H1 (cell line): Measurements from ENCODE around the gene PPP2R3C. TPM values are rescaled to one million over a fixed set of nuclear protein-coding genes. Genes with fewer than 3 reads are reported as not detected.

Source experiments
- CTCF ChIA-PET: fragments of 300-600 bp; sonication (Branson Sonifier 250); formaldehyde crosslinking; loops from one replicate; lab custom pipeline; 2021; ENCODE audit not compliant: partially characterized antibody; lab: Charles Lee
- POLR2A ChIA-PET: fragments of 300-600 bp; sonication (Branson Sonifier 250); formaldehyde crosslinking; loops from one replicate; lab custom pipeline; 2021; ENCODE audit warnings: inconsistent platforms; ENCODE audit not compliant: partially characterized antibody; lab: Charles Lee
- DNase-seq, 2 experiments: peaks; one replicate each; pipeline versions ENCODE4 v3.0.0 to v3.0.0-alpha.2; 2010 to 2022; ENCODE audit warnings: low spot score in 2 of 2, low read depth in 1 of 2, mixed read lengths in 1 of 2
- FAIRE-seq: peaks from 2 replicates; lab custom pipeline; 2011; peaks lifted over from hg19 to GRCh38; lab: Jason Lieb, UNC
- H2AFZ ChIP-seq: 2 replicates; pipeline ENCODE4 v1.8.1; 2012; ENCODE audit warnings: low read length, inconsistent platforms
- H2AK5ac ChIP-seq: 2 replicates; pipeline ENCODE4 v1.6.1; 2013; ENCODE audit warnings: low read depth, low read length
- H2BK120ac ChIP-seq: replicated peaks from 2 replicates; pipeline ENCODE3; 2013; ENCODE audit warnings: low read depth, low read length, inconsistent platforms
- H2BK12ac ChIP-seq: 2 replicates; pipeline ENCODE4 v1.6.1; 2013; ENCODE audit warnings: low read depth, low read length
- H2BK15ac ChIP-seq: 2 replicates; pipeline ENCODE4 v1.6.1; 2013; ENCODE audit warnings: low read length
- H2BK20ac ChIP-seq: 2 replicates; pipeline ENCODE4 v1.6.1; 2013; ENCODE audit warnings: low read length
- H2BK5ac ChIP-seq: 2 replicates; pipeline ENCODE4 v1.6.1; 2013; ENCODE audit warnings: low read depth, low read length
- H3K14ac ChIP-seq: 2 replicates; pipeline ENCODE4 v1.6.1; 2013; ENCODE audit warnings: inconsistent platforms; ENCODE audit not compliant: insufficient read length
- H3K18ac ChIP-seq: 2 replicates; pipeline ENCODE4 v1.6.1; 2013; ENCODE audit warnings: low read length; ENCODE audit errors: extremely low read depth
- H3K23ac ChIP-seq: 2 replicates; pipeline ENCODE4 v1.6.1; 2013; ENCODE audit warnings: inconsistent platforms; ENCODE audit not compliant: insufficient read length
- H3K23me2 ChIP-seq: 2 replicates; pipeline ENCODE4 v1.6.1; 2013; ENCODE audit warnings: low read depth, low read length
- H3K27ac ChIP-seq: 2 replicates; pipeline ENCODE4 v1.6.1; 2011; ENCODE audit warnings: low read depth, low read length, inconsistent platforms
- H3K27me3 ChIP-seq, 4 experiments: replicated peaks in 1 of 4; 1 replicate in 1 of 4; 2 replicates in 3 of 4; pipeline versions ENCODE4 v1.6.1 to v1.8.1; 2011 to 2013; ENCODE audit warnings: low read length in 3 of 4, mild to moderate bottlenecking in 3 of 4, inconsistent platforms in 2 of 4, mixed read lengths in 2 of 4, moderate library complexity in 1 of 4; ENCODE audit not compliant: control insufficient read depth in 3 of 4, insufficient read depth in 3 of 4; ENCODE audit errors: extremely low read depth in 1 of 4
- H3K36me3 ChIP-seq, 4 experiments: 2 replicates each; pipeline versions ENCODE4 v1.6.1 to v1.8.1; 2011 to 2013; ENCODE audit warnings: mild to moderate bottlenecking in 4 of 4, low read length in 3 of 4, moderate library complexity in 2 of 4, control low read depth in 1 of 4, inconsistent platforms in 1 of 4; ENCODE audit not compliant: insufficient read depth in 4 of 4, control insufficient read depth in 2 of 4
- H3K4ac ChIP-seq: replicated peaks from 2 replicates; pipeline ENCODE3; 2013; ENCODE audit warnings: low read length, low read depth, mixed read lengths, inconsistent platforms; ENCODE audit not compliant: insufficient read length
- H3K4me1 ChIP-seq, 4 experiments: replicated peaks in 1 of 4; 1 replicate in 1 of 4; 2 replicates in 3 of 4; pipeline versions ENCODE4 v1.6.1 to v1.8.1; 2011 to 2013; ENCODE audit warnings: low read length in 3 of 4, inconsistent platforms in 2 of 4, mixed read lengths in 1 of 4; ENCODE audit not compliant: insufficient read depth in 4 of 4, control insufficient read depth in 3 of 4
- H3K4me2 ChIP-seq, 2 experiments: 2 replicates each; pipeline versions ENCODE4 v1.6.1 to v1.8.1; 2011 to 2013; ENCODE audit warnings: low read depth in 2 of 2, low read length in 2 of 2, control low read depth in 1 of 2, inconsistent platforms in 1 of 2, mild to moderate bottlenecking in 1 of 2; ENCODE audit not compliant: insufficient read depth in 1 of 2
- H3K4me3 ChIP-seq, 4 experiments: fragments of 200-600, 300-600 bp in 1 of 4; sonication (generic), shearing (Covaris generic), sonication (Bioruptor Twin) in 1 of 4; 2 replicates each; pipeline versions ENCODE4 v1.5.1 to v1.8.1; 2011 to 2016; ENCODE audit warnings: low read length in 4 of 4, low read depth in 3 of 4, control low read depth in 2 of 4, inconsistent platforms in 2 of 4, mild to moderate bottlenecking in 2 of 4, mixed read lengths in 1 of 4, moderate library complexity in 1 of 4; ENCODE audit not compliant: insufficient read depth in 2 of 4; ENCODE audit errors: extremely low read depth in 1 of 4
- H3K56ac ChIP-seq: replicated peaks from 2 replicates; pipeline ENCODE3; 2013; ENCODE audit warnings: low read depth, mild to moderate bottlenecking, mixed read lengths, low read length, inconsistent platforms; ENCODE audit not compliant: insufficient read length
- H3K79me1 ChIP-seq: 2 replicates; pipeline ENCODE4 v1.6.1; 2013; ENCODE audit warnings: low read depth, low read length, control low read depth
- H3K79me2 ChIP-seq, 2 experiments: 2 replicates each; pipeline versions ENCODE4 v1.6.1 to v1.8.1; 2012 to 2013; ENCODE audit warnings: low read length in 2 of 2, mild to moderate bottlenecking in 2 of 2, inconsistent platforms in 1 of 2; ENCODE audit not compliant: insufficient read depth in 2 of 2, control insufficient read depth in 1 of 2
- H3K9ac ChIP-seq, 4 experiments: replicated peaks in 1 of 4; 1 replicate in 1 of 4; 2 replicates in 3 of 4; pipeline versions ENCODE4 v1.6.1 to v1.8.1; 2011 to 2013; ENCODE audit warnings: low read depth in 3 of 4, low read length in 3 of 4, control low read depth in 2 of 4, mild to moderate bottlenecking in 2 of 4, moderate library complexity in 2 of 4, inconsistent platforms in 1 of 4; ENCODE audit errors: extremely low read depth in 1 of 4
- H3K9me3 ChIP-seq, 2 experiments: 2 replicates each; pipeline versions ENCODE4 v1.6.1 to v1.8.1; 2012 to 2013; ENCODE audit warnings: mild to moderate bottlenecking in 2 of 2, moderate library complexity in 2 of 2, control low read depth in 1 of 2, inconsistent platforms in 1 of 2, low read depth in 1 of 2, low read length in 1 of 2, mixed read lengths in 1 of 2; ENCODE audit not compliant: insufficient read depth in 2 of 2
- H4K20me1 ChIP-seq, 2 experiments: replicated peaks in 1 of 2; 2 replicates each; pipeline versions ENCODE3 to v1.8.1; 2011 to 2013; ENCODE audit warnings: inconsistent platforms in 2 of 2, low read length in 2 of 2, mild to moderate bottlenecking in 1 of 2; ENCODE audit not compliant: insufficient read depth in 2 of 2, control insufficient read depth in 1 of 2
- H4K5ac ChIP-seq: 2 replicates; pipeline ENCODE4 v1.6.1; 2013; ENCODE audit warnings: low read length, low read depth, mixed read lengths, inconsistent platforms; ENCODE audit not compliant: insufficient read length
- H4K8ac ChIP-seq: 2 replicates; pipeline ENCODE4 v1.8.0; 2013; ENCODE audit warnings: mild to moderate bottlenecking, moderate library complexity, low read length, inconsistent platforms; ENCODE audit not compliant: insufficient read depth; ENCODE audit errors: extremely low read depth
- H4K91ac ChIP-seq: replicated peaks from 2 replicates; pipeline ENCODE3; 2013; ENCODE audit warnings: low read length, mixed read lengths, inconsistent platforms; ENCODE audit not compliant: insufficient read length
- BCL11A ChIP-seq, 2 experiments: IDR thresholded peaks; one replicate each; pipeline ENCODE4 v1.6.1; 2011; ENCODE audit warnings: low read depth in 2 of 2, low read length in 2 of 2, mild to moderate bottlenecking in 2 of 2
- CHD2 ChIP-seq: IDR thresholded peaks from 2 replicates; pipeline ENCODE4 v1.6.1; 2012; ENCODE audit warnings: low read length, improper control_type of control experiment
- CTBP2 ChIP-seq: IDR thresholded peaks from 2 replicates; pipeline ENCODE4 v1.7.0; 2011; ENCODE audit warnings: borderline replicate concordance, mild to moderate bottlenecking, moderate library complexity, mixed read lengths, low read length; ENCODE audit not compliant: insufficient read depth, insufficient read length
- EZH2 ChIP-seq: fragments of 200-600 bp; sonication (generic); IDR thresholded peaks from 2 replicates; pipeline ENCODE4 v1.7.1; 2012; ENCODE audit warnings: low read depth, mild to moderate bottlenecking, moderate library complexity, low read length, inconsistent platforms; ENCODE audit not compliant: severe bottlenecking
- GTF2F1 ChIP-seq: IDR thresholded peaks from 2 replicates; pipeline ENCODE4 v1.6.1; 2012; ENCODE audit warnings: low read depth, low read length, improper control_type of control experiment, borderline replicate concordance
- KDM1A ChIP-seq: fragments of 200-600, 300-600 bp; sonication (generic); IDR thresholded peaks from 2 replicates; pipeline ENCODE4 v1.7.1; 2016; ENCODE audit warnings: mild to moderate bottlenecking, low read length, borderline replicate concordance
- PHF8 ChIP-seq: fragments of 200-600 bp; sonication (generic); conservative IDR thresholded peaks from 2 replicates; pipeline ENCODE4 v1.7.1; 2012; ENCODE audit warnings: low read depth, mild to moderate bottlenecking, inconsistent platforms, low read length, moderate library complexity
- RAD21 ChIP-seq, 2 experiments: IDR thresholded peaks in 1 of 2; conservative IDR thresholded peaks in 1 of 2; 2 replicates each; pipeline ENCODE4 v1.6.1; 2011; ENCODE audit warnings: low read depth in 2 of 2, low read length in 2 of 2, improper control_type of control experiment in 1 of 2, inconsistent platforms in 1 of 2, mild to moderate bottlenecking in 1 of 2, moderate library complexity in 1 of 2
- RXRA ChIP-seq: IDR thresholded peaks from 2 replicates; pipeline ENCODE4 v1.6.1; 2011; ENCODE audit warnings: low read depth, mild to moderate bottlenecking, low read length, moderate library complexity; ENCODE audit not compliant: insufficient read depth
- SUZ12 ChIP-seq: fragments of 200-600 bp; sonication (generic); IDR thresholded peaks from 2 replicates; pipeline ENCODE4 v1.6.1; 2012; ENCODE audit warnings: mild to moderate bottlenecking, inconsistent platforms, low read length, moderate library complexity, mixed read lengths
- WGBS, 2 experiments: shearing (Covaris generic) in 1 of 2; methylation state at CpG; one replicate each; pipeline versions ENCODE4 v1.1.6 to v1.1.7; 2013 to 2015; ENCODE audit warnings: low lambda C conversion rate in 2 of 2, mixed read lengths in 2 of 2, inconsistent platforms in 1 of 2, low coverage in 1 of 2, missing lambda C conversion rate in 1 of 2; ENCODE audit not compliant: insufficient replicate concordance in 2 of 2, insufficient coverage in 1 of 2, insufficient read length in 1 of 2; ENCODE audit errors: extremely low coverage in 1 of 2, missing lambda C conversion rate in 1 of 2; 5-methylcytosine and 5-hydroxymethylcytosine counted together
- polyA plus RNA-seq, 7 experiments: library from polyadenylated mRNA; depleted of rRNA in 3 of 7; stranded (reverse) in 5 of 7; unstranded in 2 of 7; fragments of >200 nt in 5 of 7; fragments of 200-250 nt in 2 of 7; gene quantifications; 1 replicate in 5 of 7; 2 replicates in 1 of 7; 4 replicates in 1 of 7; pipeline versions ENCODE4 v1.2.1 to v1.2.3, GENCODE V29; 2011 to 2013; ENCODE audit warnings: missing spikeins in 2 of 7, mixed read lengths in 2 of 7
- total RNA-seq: library from RNA; stranded (reverse); fragmentation: NEBNext Ultra II Directional; extraction: Animal tissue kit (Norgen Biotek cat#: 25700); gene quantifications from 2 replicates; pipeline ENCODE4 v1.2.1, GENCODE V29; 2021

PPP2R3C gene
- total and polyA plus RNA-seq, 2 of the 8 experiments (the other 6 are each of a cell fraction or from before 2014, with no cell fraction given): 7.1 to 26.7 TPM

- ChIA-PET POLR2A (interaction anchor here (0.5 kb wide), 2 partner anchors 29 to 91 kb away, joined by 4 read pairs; no protein-coding TSS in a partner anchor), CTCF (interaction anchor here (0.6 kb wide), 2 partner anchors 12 to 1442 kb away, joined by 3 to 4 read pairs; no protein-coding TSS in a partner anchor)
- H4K8ac ChIP-seq: no peak overlapping the region
Measured at GRCh38 chr14:35051796-35052195, 70.0 kb downstream of the PPP2R3C start.

More at GRCh38 chr14:35051796-35052195, 70.0 kb downstream of the PPP2R3C start:
- no peak overlapping the region for H3K14ac ChIP-seq
- H2BK12ac ChIP-seq: no peak overlapping the region
- H3K27me3 ChIP-seq: no peaks in the 10 kb centered on the region
- no peak overlapping the region for H3K27ac ChIP-seq
- no peaks in the 10 kb centered on the region for H4K20me1 ChIP-seq
- H3K36me3 ChIP-seq: peaks cover 0 to 5% (median 0%) of the 10 kb centered on the region in 4 experiments; a peak in 3 of 8 replicates
- H3K9me3 ChIP-seq: no peaks in the 10 kb centered on the region
- no peak overlapping the region for H2BK120ac ChIP-seq
- no peak overlapping the region for H3K4ac ChIP-seq
- peaks cover 0 to 6% of the 10 kb centered on the region in 2 experiments; a peak in 2 of 4 replicates for H3K79me2 ChIP-seq
- TF ChIP-seq SUZ12: no peak
- TF ChIP-seq GTF2F1: no peak
- TF ChIP-seq CTBP2: no peak
- TF ChIP-seq BCL11A (IDR thresholded peaks at IDR 0.05; ENCODE audit: low read depth in 2 of 2, low read length in 2 of 2): no peak
- TF ChIP-seq EZH2: no peak
- TF ChIP-seq RAD21 (IDR thresholded peaks at IDR 0.05 in 1 of 2, conservative IDR thresholded peaks at IDR 0.05 in 1 of 2; ENCODE audit: low read depth in 2 of 2, low read length in 2 of 2): no peak
- TF ChIP-seq KDM1A: no peak
- TF ChIP-seq PHF8: no peak
- TF ChIP-seq CHD2: no peak
- TF ChIP-seq RXRA: no peak
- H3K18ac ChIP-seq: no peak overlapping the region
- H3K23me2 ChIP-seq: no peaks in the 10 kb centered on the region; the same call in 1 of the 2 replicates
- no peak overlapping the region for H3K4me2 ChIP-seq
- H2AK5ac ChIP-seq: no peak overlapping the region
- no peak overlapping the region for H3K23ac ChIP-seq
- H3K56ac ChIP-seq: no peak overlapping the region
- no peak overlapping the region for H3K4me3 ChIP-seq
- H3K9ac ChIP-seq: no peak overlapping the region
- H4K91ac ChIP-seq: no peak overlapping the region
- H4K5ac ChIP-seq: no peak overlapping the region
- no peak overlapping the region for H2BK20ac ChIP-seq
- no peaks in the 10 kb centered on the region for H3K4me1 ChIP-seq
- DNase-seq: no peak
- H2AFZ ChIP-seq: no peak overlapping the region
- no peak overlapping the region for H2BK5ac ChIP-seq
- no peak overlapping the region for H2BK15ac ChIP-seq
- FAIRE-seq: no peak
- 94% methylated on average over 1 of the region's 1 CpG; no CpG with 5 or more reads in 1 of the 2 experiments for WGBS, 2 experiments
- no peaks in the 10 kb centered on the region for H3K79me1 ChIP-seq
